ENCODE results near the gene WFDC12. TPM values are rescaled to one million over a fixed set of nuclear protein-coding genes. Genes with fewer than 3 reads are reported as not detected.

WFDC12 gene
- total RNA-seq, 1 experiment from 2014 or later, result not detected

- intact Hi-C loops (cut with micrococcal nuclease), result no loop called here
- Histone ChIP-seq H3K27me3 (ENCODE audit: low read length) (no peaks in the 10 kb centered on the region), H3F3A (ENCODE audit: low read length, unreplicated experiment) (no peaks in the 10 kb centered on the region), H3K4me1 (ENCODE audit: insufficient read depth, low read length) (no peaks in the 10 kb centered on the region), H3K27ac (ENCODE audit: low read length) (no peak overlapping the region), H3K9me3 (ENCODE audit: low read length) (no peaks in the 10 kb centered on the region), H3K9ac (ENCODE audit: low read length) (no peak overlapping the region), H3K9me2 (replicated peaks; ENCODE audit: low read length) (no peaks in the 10 kb centered on the region), H3K79me2 (ENCODE audit: low read length) (no peaks in the 10 kb centered on the region), H3K4me3 (ENCODE audit: low read length) (no peak overlapping the region), H4K20me1 (ENCODE audit: low read length) (no peaks in the 10 kb centered on the region), H3K36me3 (ENCODE audit: low read depth, low read length) (no peaks in the 10 kb centered on the region), H3K4me2 (ENCODE audit: low read length) (no peak overlapping the region), H2AFZ (ENCODE audit: low read length) (no peak overlapping the region)
- no TSS peak for BruUV-seq (replicated peaks)
- ChIA-PET POLR2A (ENCODE audit: unreplicated experiment) (no interaction called here), CTCF (interaction anchor here (0.6 to 1.6 kb wide), 5 partner anchors 18 to 172 kb away, joined by 3 to 8 read pairs (median 4); no protein-coding TSS in a partner anchor)
- peak; percentile 31 for DNase-seq
- peak; percentile 56; the same call in 1 of the 2 replicates for ATAC-seq
- no peak for TF ChIP-seq EZH2phosphoT487 (IDR thresholded peaks at IDR 0.05; ENCODE audit: borderline replicate concordance, low read length)
- peak; percentile 58 for TF ChIP-seq CTCF (conservative IDR thresholded peaks at IDR 0.05; ENCODE audit: low read depth, low read length)
Observed at GRCh38 chr20:45118028-45118427, 6.2 kb downstream of the WFDC12 start.

- CTCF ChIA-PET, result interaction anchor here (0.6 to 1.6 kb wide), 2 partner anchors 105 to 173 kb away, joined by 5 to 8 read pairs; no protein-coding TSS in a partner anchor
- intact Hi-C loops (cut with micrococcal nuclease), result no loop called here
- POLR2A ChIA-PET (ENCODE audit: unreplicated experiment), result no interaction called here
Observed at GRCh38 chr20:45117581-45117980, 6.7 kb downstream of the WFDC12 start.

More at GRCh38 chr20:45117581-45117980, 6.7 kb downstream of the WFDC12 start:
- no peak overlapping the region for H3K27ac ChIP-seq (ENCODE audit: low read length)
- no peaks in the 10 kb centered on the region for H3K9me2 ChIP-seq (replicated peaks; ENCODE audit: low read length)
- H3F3A ChIP-seq (ENCODE audit: low read length, unreplicated experiment), result no peaks in the 10 kb centered on the region
- DNase-seq, result peak; percentile 19
- H3K27me3 ChIP-seq (ENCODE audit: low read length), result no peaks in the 10 kb centered on the region
- H2AFZ ChIP-seq (ENCODE audit: low read length), result no peak overlapping the region
- no peak overlapping the region for H3K4me2 ChIP-seq (ENCODE audit: low read length)
- H3K9ac ChIP-seq (ENCODE audit: low read length), result no peak overlapping the region
- peak; percentile 15; the same call in 1 of the 2 replicates for ATAC-seq
- H4K20me1 ChIP-seq (ENCODE audit: low read length), result no peaks in the 10 kb centered on the region
- no peaks in the 10 kb centered on the region for H3K79me2 ChIP-seq (ENCODE audit: low read length)
- H3K4me1 ChIP-seq (ENCODE audit: insufficient read depth, low read length), result no peaks in the 10 kb centered on the region
- H3K4me3 ChIP-seq (ENCODE audit: low read length), result no peak overlapping the region
- TF ChIP-seq EZH2phosphoT487 (IDR thresholded peaks at IDR 0.05; ENCODE audit: borderline replicate concordance, low read length) (no peak), EZH2 (IDR thresholded peaks at IDR 0.05; ENCODE audit: low read length, unreplicated experiment) (no peak), CTCF (conservative IDR thresholded peaks at IDR 0.05; ENCODE audit: low read depth, low read length) (no peak)
- no peaks in the 10 kb centered on the region for H3K9me3 ChIP-seq (ENCODE audit: low read length)
- H3K36me3 ChIP-seq (ENCODE audit: low read depth, low read length), result no peaks in the 10 kb centered on the region
- no TSS peak for BruUV-seq (replicated peaks)
